KMS-11 (cell line): ENCODE measurements around the gene AOX1.

ENCODE experiments used
- H2AFZ ChIP-seq: fragments of 200-600 bp; sonication (generic); 2 replicates; pipeline ENCODE4 v1.6.1; 2016; ENCODE audit warnings: antibody characterized with exemption, mixed run types, low read depth
- H3K27ac ChIP-seq: fragments of 200-600 bp; sonication (generic); 2 replicates; pipeline ENCODE4 v1.6.1; 2016; ENCODE audit warnings: mild to moderate bottlenecking, mixed run types
- H3K27me3 ChIP-seq: fragments of 200-600 bp; sonication (generic); 2 replicates; pipeline ENCODE4 v1.6.1; 2017; ENCODE audit warnings: mild to moderate bottlenecking, low read depth, mixed run types, moderate library complexity; ENCODE audit not compliant: insufficient read depth
- H3K36me3 ChIP-seq: fragments of 200-600 bp; sonication (generic); 2 replicates; pipeline ENCODE4 v1.6.1; 2017; ENCODE audit warnings: mild to moderate bottlenecking, mixed run types; ENCODE audit not compliant: insufficient read depth
- H3K4me1 ChIP-seq: fragments of 200-600 bp; sonication (generic); 2 replicates; pipeline ENCODE4 v1.6.1; 2016; ENCODE audit warnings: mild to moderate bottlenecking, low read depth, mixed run types; ENCODE audit not compliant: poor library complexity, severe bottlenecking
- H3K4me2 ChIP-seq: fragments of 200-600 bp; sonication (generic); 2 replicates; pipeline ENCODE4 v1.7.0; 2016; ENCODE audit warnings: mild to moderate bottlenecking, mixed run types
- H3K4me3 ChIP-seq: fragments of 200-600 bp; sonication (generic); IDR thresholded peaks from 2 replicates; pipeline ENCODE4 v1.6.1; 2017; ENCODE audit warnings: low read depth, low read length, mixed read lengths; ENCODE audit not compliant: insufficient read depth
- H3K79me2 ChIP-seq: fragments of 200-600 bp; sonication (generic); 2 replicates; pipeline ENCODE4 v1.6.1; 2016; ENCODE audit warnings: low read depth, mixed run types; ENCODE audit not compliant: insufficient read depth
- H3K9ac ChIP-seq: fragments of 200-600 bp; sonication (generic); 2 replicates; pipeline ENCODE4 v1.6.1; 2016; ENCODE audit warnings: mild to moderate bottlenecking, mixed run types
- H4K20me1 ChIP-seq: fragments of 200-600 bp; sonication (generic); 2 replicates; pipeline ENCODE4 v1.6.1; 2016; ENCODE audit warnings: mild to moderate bottlenecking, mixed run types; ENCODE audit not compliant: insufficient read depth
- CTCF ChIP-seq: fragments of 200-600 bp; sonication (generic); conservative IDR thresholded peaks from 2 replicates; pipeline ENCODE4 v1.6.1; 2017; ENCODE audit warnings: low read depth, mild to moderate bottlenecking, antibody characterized with exemption, low read length, moderate library complexity, mixed read lengths

Gene AOX1

GRCh38 chr2:200673191-200673590 is 87.4 kb downstream of the AOX1 start:
- no peaks in the 10 kb centered on the region for H4K20me1 ChIP-seq
- H3K27ac ChIP-seq, result no peak overlapping the region
- no peak overlapping the region for H3K4me2 ChIP-seq
- H3K9ac ChIP-seq, result no peak overlapping the region
- no peaks in the 10 kb centered on the region for H3K79me2 ChIP-seq
- no peak overlapping the region for H2AFZ ChIP-seq
- TF ChIP-seq CTCF, result no peak
- no peaks in the 10 kb centered on the region for H3K4me1 ChIP-seq
- H3K36me3 ChIP-seq, result no peaks in the 10 kb centered on the region
- no peaks in the 10 kb centered on the region for H3K27me3 ChIP-seq
- H3K4me3 ChIP-seq, result no peak overlapping the region

- H3K4me2 ChIP-seq, result no peak overlapping the region
- no peak for TF ChIP-seq CTCF
- no peak overlapping the region for H3K9ac ChIP-seq
- H3K4me1 ChIP-seq, result no peaks in the 10 kb centered on the region
- no peaks in the 10 kb centered on the region for H3K36me3 ChIP-seq
- no peaks in the 10 kb centered on the region for H4K20me1 ChIP-seq
- no peak overlapping the region for H2AFZ ChIP-seq
- no peaks in the 10 kb centered on the region for H3K27me3 ChIP-seq
- H3K27ac ChIP-seq, result no peak overlapping the region
- H3K4me3 ChIP-seq, result no peak overlapping the region
- H3K79me2 ChIP-seq, result no peaks in the 10 kb centered on the region
Measured at GRCh38 chr2:200674837-200675236, 89.0 kb downstream of the AOX1 start.

GRCh38 chr2:200677171-200677570 is 91.4 kb downstream of the AOX1 start:
- no peak overlapping the region for H2AFZ ChIP-seq
- H3K4me1 ChIP-seq, result no peaks in the 10 kb centered on the region
- no peak for TF ChIP-seq CTCF
- no peaks in the 10 kb centered on the region for H3K79me2 ChIP-seq
- H3K4me3 ChIP-seq, result no peak overlapping the region
- H3K27me3 ChIP-seq, result no peaks in the 10 kb centered on the region
- no peak overlapping the region for H3K4me2 ChIP-seq
- H3K27ac ChIP-seq, result no peak overlapping the region
- H4K20me1 ChIP-seq, result no peaks in the 10 kb centered on the region
- no peaks in the 10 kb centered on the region for H3K36me3 ChIP-seq
- H3K9ac ChIP-seq, result no peak overlapping the region

- Histone ChIP-seq H3K4me1 (no peaks in the 10 kb centered on the region), H3K27ac (no peak overlapping the region)
Measured at GRCh38 chr2:200677721-200678532, 92.1 kb downstream of the AOX1 start.

More at GRCh38 chr2:200677721-200678532, 92.1 kb downstream of the AOX1 start:
- Histone ChIP-seq H3K4me3 (no peak overlapping the region), H3K79me2 (no peaks in the 10 kb centered on the region), H3K27me3 (no peaks in the 10 kb centered on the region), H3K36me3 (no peaks in the 10 kb centered on the region), H2AFZ (no peak overlapping the region), H4K20me1 (no peaks in the 10 kb centered on the region), H3K9ac (no peak overlapping the region), H3K4me2 (no peak overlapping the region)
- no peak for TF ChIP-seq CTCF
